K562 (cell line): ENCODE data around the gene PCBP3. TPM values are rescaled to one million over a fixed set of nuclear protein-coding genes. Genes with fewer than 3 reads are reported as not detected.
A peak's percentile ranks its signal among the peaks of the same experiment; 100 is the strongest.

ENCODE experiments used
- ATAC-seq: fragments of 200-7000 bp; cut with Tn5 transposase; 3 replicates; pipeline ENCODE4 v1.9.1; 2020; ENCODE audit warnings: moderate library complexity
- BruUV-seq: library from RNA; stranded (reverse); fragments of 400-500 nt; replicated peaks from 2 replicates; lab custom pipeline; 2021; lab: Mats Ljungman, UMichigan
- CTCF ChIA-PET: fragments of 300-600 bp; formaldehyde crosslinking; extraction: SDS; loops from one replicate; lab custom pipeline; 2021; ENCODE audit warnings: low intra/inter-chr PET ratio; lab: Yijun Ruan, JAX
- POLR2A ChIA-PET: fragments of 300-600, 350-650 bp; sonication (Branson Sonifier 250); formaldehyde crosslinking; extraction: SDS; loops from one replicate; lab custom pipeline; 2021; ENCODE audit warnings: antibody characterized with exemption, inconsistent platforms; lab: Yijun Ruan, JAX
- DNase-seq, 4 experiments: peaks; one replicate each; pipeline versions ENCODE4 v3.0.0 to v3.0.0-alpha.2; 2011 to 2018; ENCODE audit warnings: low spot score in 3 of 4, mixed read lengths in 3 of 4; ENCODE audit errors: extremely low read depth in 1 of 4
- FAIRE-seq: peaks from 2 replicates; lab custom pipeline; 2011; peaks lifted over from hg19 to GRCh38; lab: Jason Lieb, UNC
- H2AFZ ChIP-seq: 2 replicates; pipeline ENCODE4 v1.6.0; 2011; ENCODE audit warnings: low read depth, low read length, control low read depth, inconsistent platforms
- H3K27ac ChIP-seq: fragments of 200-600 bp; 3 replicates; pipeline ENCODE4 v1.8.0; 2011; ENCODE audit warnings: low read depth, mild to moderate bottlenecking, control low read depth, inconsistent platforms, low read length, moderate library complexity, mixed read lengths; ENCODE audit errors: extremely low read depth
- H3K27me3 ChIP-seq, 2 experiments: fragments of 300-600 bp in 1 of 2; 2 replicates in 1 of 2; 3 replicates in 1 of 2; pipeline versions ENCODE4 v1.6.0 to v1.8.0; 2011; ENCODE audit warnings: inconsistent platforms in 2 of 2, low read length in 2 of 2, mild to moderate bottlenecking in 1 of 2, mixed read lengths in 1 of 2, moderate library complexity in 1 of 2; ENCODE audit not compliant: control insufficient read depth in 2 of 2, insufficient read depth in 2 of 2
- H3K36me3 ChIP-seq: fragments of 300-600 bp; 3 replicates; pipeline ENCODE4 v1.8.0; 2011; ENCODE audit warnings: mild to moderate bottlenecking, low read length, inconsistent platforms; ENCODE audit not compliant: control insufficient read depth, insufficient read depth
- H3K4me1 ChIP-seq, 2 experiments: fragments of 200-600 bp in 1 of 2; replicated peaks in 1 of 2; 2 replicates in 1 of 2; 3 replicates in 1 of 2; pipeline versions ENCODE4 v1.5.1 to v1.8.0; 2011; ENCODE audit warnings: inconsistent platforms in 2 of 2, low read length in 2 of 2, mild to moderate bottlenecking in 1 of 2, mixed read lengths in 1 of 2, moderate library complexity in 1 of 2; ENCODE audit not compliant: control insufficient read depth in 2 of 2, insufficient read depth in 2 of 2
- H3K4me2 ChIP-seq: 2 replicates; pipeline ENCODE4 v1.6.1; 2011; ENCODE audit warnings: low read length, control low read depth, inconsistent platforms, mixed read lengths; ENCODE audit not compliant: insufficient read depth
- H3K4me3 ChIP-seq: fragments of 200-600 bp; sonication (generic), shearing (Covaris generic); 2 replicates; pipeline ENCODE4 v1.5.1; 2016; ENCODE audit warnings: control low read depth, inconsistent platforms
- H3K79me2 ChIP-seq: fragments of 200-600 bp; 3 replicates; pipeline ENCODE4 v1.8.0; 2011; ENCODE audit warnings: low read length, inconsistent platforms; ENCODE audit not compliant: control insufficient read depth, insufficient read depth
- H3K9ac ChIP-seq, 2 experiments: 2 replicates each; pipeline versions ENCODE4 v1.6.0 to v1.6.1; 2011; ENCODE audit warnings: low read depth in 2 of 2, low read length in 2 of 2, control low read depth in 1 of 2, inconsistent platforms in 1 of 2, mild to moderate bottlenecking in 1 of 2, mixed read lengths in 1 of 2; ENCODE audit not compliant: insufficient read depth in 1 of 2
- H3K9me1 ChIP-seq: one replicate; pipeline ENCODE4 v1.6.0; 2011; ENCODE audit warnings: inconsistent platforms, mild to moderate bottlenecking, low read length, moderate library complexity; ENCODE audit not compliant: control insufficient read depth, insufficient read depth
- H3K9me3 ChIP-seq: replicated peaks from 2 replicates; pipeline ENCODE4 v1.5.1; 2011; ENCODE audit warnings: low read depth, low read length, inconsistent platforms; ENCODE audit not compliant: control insufficient read depth, insufficient read depth
- H4K20me1 ChIP-seq: replicated peaks from 2 replicates; pipeline ENCODE4 v1.6.1; 2011; ENCODE audit warnings: low read length, inconsistent platforms, mixed read lengths; ENCODE audit not compliant: control insufficient read depth, insufficient read depth
- BRCA1 ChIP-seq, 2 experiments: fragments of 450-650 bp in 1 of 2; sonication (generic) in 1 of 2; formaldehyde crosslinking in 1 of 2; IDR thresholded peaks; 2 replicates each; pipeline versions ENCODE4 v1.5.0 to v1.6.1; 2017 to 2020; ENCODE audit warnings: mild to moderate bottlenecking in 1 of 2, missing genetic modification reagents in 1 of 2
- HDAC1 ChIP-seq, 2 experiments: fragments of 450-650 bp; IDR thresholded peaks; 2 replicates each; pipeline ENCODE4 v1.6.1; 2016 to 2017; ENCODE audit warnings: inconsistent platforms in 1 of 2, mild to moderate bottlenecking in 1 of 2, moderate library complexity in 1 of 2
- PHF8 ChIP-seq: fragments of 200-600 bp; sonication (generic); IDR thresholded peaks from 2 replicates; pipeline ENCODE4 v1.6.1; 2012; ENCODE audit warnings: mixed run types, mild to moderate bottlenecking, inconsistent platforms, low read length, moderate library complexity, borderline replicate concordance
- SMARCE1 ChIP-seq: fragments of 450-650 bp; IDR thresholded peaks from 2 replicates; pipeline ENCODE4 v1.7.1; 2016; ENCODE audit warnings: mild to moderate bottlenecking
- WGBS: fragments of 100-300 bp; shearing (Covaris generic); methylation state at CpG from one replicate; pipeline ENCODE4 v1.1.6; 2016; ENCODE audit warnings: low coverage, mixed read lengths; ENCODE audit not compliant: insufficient coverage; ENCODE audit errors: missing lambda C conversion rate; 5-methylcytosine and 5-hydroxymethylcytosine counted together
- in situ Hi-C: fragments of 300-500 bp; cut with MboI; formaldehyde crosslinking; loops from 4 replicates; pipeline ENCODE4 v1.15.0; 2018; ENCODE audit warnings: inconsistent platforms, mixed read lengths
- intact Hi-C: fragments of 100-400 bp; cut with micrococcal nuclease; formaldehyde crosslinking; loops from 2 replicates; pipeline ENCODE4 v1.14.2; 2022
- polyA plus RNA-seq, 8 experiments: library from polyadenylated mRNA; depleted of rRNA in 4 of 8; stranded (reverse) in 5 of 8; unstranded in 3 of 8; fragments of >200 nt; fragmentation: Nextera tagmentation in 2 of 8; fragmentation: Illumina TruSeq in 1 of 8; extraction: Ambion mirVana in 2 of 8; extraction: Trizol in 1 of 8; gene quantifications; 2 replicates each; pipeline versions ENCODE4 v1.2.1 to v1.2.3, GENCODE V29; 2011 to 2014; ENCODE audit warnings: inconsistent platforms in 1 of 8, missing spikeins in 1 of 8
- total RNA-seq, 7 experiments: library from RNA; depleted of rRNA in 6 of 7; stranded (reverse); fragments of >200 nt in 6 of 7; fragmentation: Illumina TruSeq in 2 of 7; extraction: Trizol in 2 of 7; gene quantifications; 2 replicates each; pipeline versions ENCODE4 v1.2.1 to v1.2.3, GENCODE V29; 2011 to 2021; ENCODE audit warnings: low replicate concordance in 1 of 7
- TF ChIP-seq, protein P1 (sequence below), 2 experiments: IDR thresholded peaks; 2 replicates each; pipeline ENCODE4 v1.6.1; 2012; ENCODE audit warnings: improper control_type of control experiment in 2 of 2, low read depth in 2 of 2, low read length in 2 of 2, borderline replicate concordance in 1 of 2
- TF ChIP-seq, protein P2 (sequence below), 2 experiments: fragments of 450-650 bp; IDR thresholded peaks; 2 replicates each; pipeline ENCODE4 v1.6.1; 2016
- TF ChIP-seq, protein P3 (sequence below): sonication (generic); formaldehyde crosslinking; IDR thresholded peaks from 2 replicates; pipeline ENCODE4 v1.9.0; 2022; ENCODE audit warnings: mild to moderate bottlenecking, missing genetic modification reagents
- TF ChIP-seq, protein P4 (sequence below): sonication (generic); formaldehyde crosslinking; IDR thresholded peaks from 2 replicates; pipeline ENCODE4 v1.9.0; 2022; ENCODE audit warnings: mild to moderate bottlenecking, missing genetic modification reagents
- TF ChIP-seq, protein P5 (sequence below), 2 experiments: IDR thresholded peaks; 2 replicates each; pipeline ENCODE4 v1.6.1; 2011; ENCODE audit warnings: borderline replicate concordance in 1 of 2, control low read depth in 1 of 2, low read depth in 1 of 2, low read length in 1 of 2, mild to moderate bottlenecking in 1 of 2, mixed read lengths in 1 of 2, moderate library complexity in 1 of 2; ENCODE audit not compliant: insufficient read depth in 1 of 2, insufficient read length in 1 of 2, poor library complexity in 1 of 2, severe bottlenecking in 1 of 2; ENCODE audit errors: extremely low read depth in 1 of 2
- TF ChIP-seq, protein P6 (sequence below), 3 experiments: IDR thresholded peaks in 2 of 3; conservative IDR thresholded peaks in 1 of 3; 2 replicates each; pipeline ENCODE4 v1.5.1; 2011 to 2012; ENCODE audit warnings: low read length in 3 of 3, mild to moderate bottlenecking in 3 of 3, control low read depth in 2 of 3, improper control_type of control experiment in 1 of 3, inconsistent platforms in 1 of 3, low read depth in 1 of 3, mixed read lengths in 1 of 3, moderate library complexity in 1 of 3; ENCODE audit not compliant: insufficient read depth in 2 of 3

PCBP3 gene
- total and polyA plus RNA-seq, 9 of the 15 experiments (the other 6 are each of a cell fraction or from before 2014, with no cell fraction given): 0.18 TPM; not detected in 8

DNA sequence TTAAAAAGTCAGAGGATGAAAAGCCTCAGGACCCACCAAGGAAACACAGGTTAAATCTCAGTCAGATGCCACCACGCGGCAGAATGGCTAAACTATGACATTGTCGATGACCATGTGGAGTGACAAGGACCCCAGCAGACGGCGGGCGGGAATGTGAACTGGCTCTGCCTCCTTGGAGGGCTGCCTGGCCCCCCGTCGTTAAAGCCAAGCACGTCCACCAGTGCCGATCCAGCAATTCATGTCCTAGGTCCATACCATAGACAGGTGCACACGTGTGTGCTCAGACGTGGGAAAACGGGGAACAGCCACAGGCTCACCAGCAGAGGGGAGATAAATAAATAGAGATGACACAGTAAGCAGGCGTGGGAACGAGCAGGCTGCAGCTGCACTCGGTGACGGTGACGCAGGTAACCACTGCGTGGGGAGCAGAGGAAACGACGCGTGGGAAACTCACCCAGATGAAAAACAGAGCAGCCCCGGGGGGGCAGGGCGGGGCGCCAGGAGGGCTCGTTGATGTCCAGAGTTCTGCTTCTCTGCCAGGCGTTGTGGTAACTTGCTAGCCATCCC lies 28.3 kb upstream of the PCBP3 start:
- CTCF ChIA-PET: no interaction called here
- TF ChIP-seq, protein P1, sequence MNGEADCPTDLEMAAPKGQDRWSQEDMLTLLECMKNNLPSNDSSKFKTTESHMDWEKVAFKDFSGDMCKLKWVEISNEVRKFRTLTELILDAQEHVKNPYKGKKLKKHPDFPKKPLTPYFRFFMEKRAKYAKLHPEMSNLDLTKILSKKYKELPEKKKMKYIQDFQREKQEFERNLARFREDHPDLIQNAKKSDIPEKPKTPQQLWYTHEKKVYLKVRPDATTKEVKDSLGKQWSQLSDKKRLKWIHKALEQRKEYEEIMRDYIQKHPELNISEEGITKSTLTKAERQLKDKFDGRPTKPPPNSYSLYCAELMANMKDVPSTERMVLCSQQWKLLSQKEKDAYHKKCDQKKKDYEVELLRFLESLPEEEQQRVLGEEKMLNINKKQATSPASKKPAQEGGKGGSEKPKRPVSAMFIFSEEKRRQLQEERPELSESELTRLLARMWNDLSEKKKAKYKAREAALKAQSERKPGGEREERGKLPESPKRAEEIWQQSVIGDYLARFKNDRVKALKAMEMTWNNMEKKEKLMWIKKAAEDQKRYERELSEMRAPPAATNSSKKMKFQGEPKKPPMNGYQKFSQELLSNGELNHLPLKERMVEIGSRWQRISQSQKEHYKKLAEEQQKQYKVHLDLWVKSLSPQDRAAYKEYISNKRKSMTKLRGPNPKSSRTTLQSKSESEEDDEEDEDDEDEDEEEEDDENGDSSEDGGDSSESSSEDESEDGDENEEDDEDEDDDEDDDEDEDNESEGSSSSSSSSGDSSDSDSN (IDR thresholded peaks at IDR 0.05; ENCODE audit: borderline replicate concordance in 1 of 2, low read depth in 2 of 2, low read length in 2 of 2): no peak
- TF ChIP-seq, protein P2, sequence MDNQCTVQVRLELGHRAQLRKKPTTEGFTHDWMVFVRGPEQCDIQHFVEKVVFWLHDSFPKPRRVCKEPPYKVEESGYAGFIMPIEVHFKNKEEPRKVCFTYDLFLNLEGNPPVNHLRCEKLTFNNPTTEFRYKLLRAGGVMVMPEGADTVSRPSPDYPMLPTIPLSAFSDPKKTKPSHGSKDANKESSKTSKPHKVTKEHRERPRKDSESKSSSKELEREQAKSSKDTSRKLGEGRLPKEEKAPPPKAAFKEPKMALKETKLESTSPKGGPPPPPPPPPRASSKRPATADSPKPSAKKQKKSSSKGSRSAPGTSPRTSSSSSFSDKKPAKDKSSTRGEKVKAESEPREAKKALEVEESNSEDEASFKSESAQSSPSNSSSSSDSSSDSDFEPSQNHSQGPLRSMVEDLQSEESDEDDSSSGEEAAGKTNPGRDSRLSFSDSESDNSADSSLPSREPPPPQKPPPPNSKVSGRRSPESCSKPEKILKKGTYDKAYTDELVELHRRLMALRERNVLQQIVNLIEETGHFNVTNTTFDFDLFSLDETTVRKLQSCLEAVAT (IDR thresholded peaks at IDR 0.05): no peak
- no peak for TF ChIP-seq PHF8
- TF ChIP-seq, protein P3, sequence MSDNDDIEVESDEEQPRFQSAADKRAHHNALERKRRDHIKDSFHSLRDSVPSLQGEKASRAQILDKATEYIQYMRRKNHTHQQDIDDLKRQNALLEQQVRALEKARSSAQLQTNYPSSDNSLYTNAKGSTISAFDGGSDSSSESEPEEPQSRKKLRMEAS (CRISPR knock-in tag): 0 out of 2 replicates have a peak, but pooled peaks have one; percentile 19
- TF ChIP-seq, protein P4, sequence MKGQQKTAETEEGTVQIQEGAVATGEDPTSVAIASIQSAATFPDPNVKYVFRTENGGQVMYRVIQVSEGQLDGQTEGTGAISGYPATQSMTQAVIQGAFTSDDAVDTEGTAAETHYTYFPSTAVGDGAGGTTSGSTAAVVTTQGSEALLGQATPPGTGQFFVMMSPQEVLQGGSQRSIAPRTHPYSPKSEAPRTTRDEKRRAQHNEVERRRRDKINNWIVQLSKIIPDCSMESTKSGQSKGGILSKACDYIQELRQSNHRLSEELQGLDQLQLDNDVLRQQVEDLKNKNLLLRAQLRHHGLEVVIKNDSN (CRISPR knock-in tag): no peak; the same call in 1 of the 2 replicates
- TF ChIP-seq SMARCE1: no peak
- TF ChIP-seq HDAC1 (IDR thresholded peaks at IDR 0.05): 0 out of 4 replicates have a peak, but pooled peaks of 1 of the 2 experiments have one; percentile 14
- TF ChIP-seq, protein P5, sequence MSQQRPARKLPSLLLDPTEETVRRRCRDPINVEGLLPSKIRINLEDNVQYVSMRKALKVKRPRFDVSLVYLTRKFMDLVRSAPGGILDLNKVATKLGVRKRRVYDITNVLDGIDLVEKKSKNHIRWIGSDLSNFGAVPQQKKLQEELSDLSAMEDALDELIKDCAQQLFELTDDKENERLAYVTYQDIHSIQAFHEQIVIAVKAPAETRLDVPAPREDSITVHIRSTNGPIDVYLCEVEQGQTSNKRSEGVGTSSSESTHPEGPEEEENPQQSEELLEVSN (IDR thresholded peaks at IDR 0.05; ENCODE audit: borderline replicate concordance in 1 of 2, extremely low read depth in 1 of 2, insufficient read depth in 1 of 2, insufficient read length in 1 of 2, low read depth in 1 of 2, low read length in 1 of 2, poor library complexity in 1 of 2, severe bottlenecking in 1 of 2): peak in 1 of 2 experiments; percentile 42
- no peak for TF ChIP-seq BRCA1 (IDR thresholded peaks at IDR 0.05)
- no peak for TF ChIP-seq BRCA1 (CRISPR knock-in tag; IDR thresholded peaks at IDR 0.05)
- TF ChIP-seq, protein P6, sequence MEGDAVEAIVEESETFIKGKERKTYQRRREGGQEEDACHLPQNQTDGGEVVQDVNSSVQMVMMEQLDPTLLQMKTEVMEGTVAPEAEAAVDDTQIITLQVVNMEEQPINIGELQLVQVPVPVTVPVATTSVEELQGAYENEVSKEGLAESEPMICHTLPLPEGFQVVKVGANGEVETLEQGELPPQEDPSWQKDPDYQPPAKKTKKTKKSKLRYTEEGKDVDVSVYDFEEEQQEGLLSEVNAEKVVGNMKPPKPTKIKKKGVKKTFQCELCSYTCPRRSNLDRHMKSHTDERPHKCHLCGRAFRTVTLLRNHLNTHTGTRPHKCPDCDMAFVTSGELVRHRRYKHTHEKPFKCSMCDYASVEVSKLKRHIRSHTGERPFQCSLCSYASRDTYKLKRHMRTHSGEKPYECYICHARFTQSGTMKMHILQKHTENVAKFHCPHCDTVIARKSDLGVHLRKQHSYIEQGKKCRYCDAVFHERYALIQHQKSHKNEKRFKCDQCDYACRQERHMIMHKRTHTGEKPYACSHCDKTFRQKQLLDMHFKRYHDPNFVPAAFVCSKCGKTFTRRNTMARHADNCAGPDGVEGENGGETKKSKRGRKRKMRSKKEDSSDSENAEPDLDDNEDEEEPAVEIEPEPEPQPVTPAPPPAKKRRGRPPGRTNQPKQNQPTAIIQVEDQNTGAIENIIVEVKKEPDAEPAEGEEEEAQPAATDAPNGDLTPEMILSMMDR (IDR thresholded peaks at IDR 0.05 in 2 of 3, conservative IDR thresholded peaks at IDR 0.05 in 1 of 3; ENCODE audit: insufficient read depth in 2 of 3, low read depth in 1 of 3, low read length in 3 of 3): peak; percentile 12 to 32 (median 28); a peak in 3 of 6 replicates

More for the DNA sequence above, 28.3 kb upstream of the PCBP3 start:
- FAIRE-seq: peak; percentile 55
- Histone ChIP-seq H2AFZ (no peak overlapping the region), H3K4me1 (peaks cover 2 to 13% of the 10 kb centered on the region in 2 experiments; a peak in 3 of 5 replicates), H3K9me3 (no peaks in the 10 kb centered on the region), H3K9me1 (no peaks in the 10 kb centered on the region), H4K20me1 (peaks cover 16% of the 10 kb centered on the region; the same call in 1 of the 2 replicates), H3K4me2 (peak overlapping the region; percentile 12; the same call in 1 of the 2 replicates), H3K27ac (no peak overlapping the region), H3K27me3 (peaks cover 70 to 88% of the 10 kb centered on the region in 2 experiments), H3K36me3 (no peaks in the 10 kb centered on the region), H3K9ac (peak overlapping the region in 1 of 2 experiments; percentile 55; a peak in 1 of 4 replicates), H3K4me3 (no peak overlapping the region), H3K79me2 (no peaks in the 10 kb centered on the region)
- POLR2A ChIA-PET: no interaction called here
- intact Hi-C loops (no loop called here), in situ Hi-C loops (no loop called here)
- BruUV-seq: no TSS peak
- WGBS: 1% methylated on average over 25 of the region's 27 CpGs
- peak; percentile 50 for ATAC-seq
- peak in 3 of 4 experiments; percentile 31 to 44 (median 41) for DNase-seq
